Vagina (tissue), 2 donors: Measurements from ENCODE around the gene AGPAT3. TPM values are rescaled to one million over a fixed set of nuclear protein-coding genes. Genes with fewer than 3 reads are reported as not detected.

ENCODE experiments used
- DNase-seq, 2 donors: peaks; one replicate each; pipeline ENCODE4 v3.0.0-alpha.2; 2017; ENCODE audit errors: extremely low spot score in 2 of 2
- H3K27ac ChIP-seq: fragments of 200-600 bp; sonication (generic); one replicate; pipeline ENCODE4 v1.5.1; 2019
- H3K27me3 ChIP-seq: fragments of 200-600 bp; sonication (generic); one replicate; pipeline ENCODE4 v1.5.1; 2019
- H3K36me3 ChIP-seq, 2 donors: fragments of 200-600 bp; sonication (generic); one replicate each; pipeline ENCODE4 v1.5.1; 2017 to 2019
- H3K4me1 ChIP-seq: fragments of 200-600 bp; sonication (generic); one replicate; pipeline ENCODE4 v1.5.1; 2019
- H3K4me3 ChIP-seq, 2 donors: fragments of 200-600 bp; sonication (generic); 1 replicate in 1 of 2; 2 replicates in 1 of 2; pipeline ENCODE4 v1.5.1; 2016 to 2019
- H3K9me3 ChIP-seq: fragments of 200-600 bp; sonication (generic); one replicate; pipeline ENCODE4 v1.5.1; 2019
- POLR2A ChIP-seq, 2 donors: fragments of 450-650 bp; IDR thresholded peaks; one replicate each; pipeline ENCODE4 v1.6.1; 2017; ENCODE audit warnings: antibody characterized with exemption in 2 of 2, mild to moderate bottlenecking in 2 of 2, moderate library complexity in 2 of 2
- POLR2AphosphoS5 ChIP-seq, 2 donors: sonication (generic); formaldehyde crosslinking; IDR thresholded peaks; one replicate each; pipeline ENCODE4 v1.9.0; 2017; ENCODE audit warnings: antibody characterized with exemption in 2 of 2, mild to moderate bottlenecking in 2 of 2, low read depth in 1 of 2; ENCODE audit not compliant: insufficient read depth in 1 of 2
- intact Hi-C: fragments of 100-400 bp; cut with DNase I; formaldehyde crosslinking; loops from one replicate; pipeline ENCODE4 v1.15.1; 2023
- total RNA-seq: library from RNA; depleted of rRNA; stranded (reverse); fragments of >200 nt; gene quantifications from one replicate; pipeline ENCODE4 v1.2.3, GENCODE V29; 2016
- TF ChIP-seq, protein P1 (sequence below), 3 experiments: fragments of 450-650 bp in 2 of 3; fragments of 200-600 bp in 1 of 3; sonication (generic) in 1 of 3; IDR thresholded peaks; one replicate each; pipeline ENCODE4 v1.5.1; 2017 to 2019; ENCODE audit warnings: antibody characterized with exemption in 3 of 3, mild to moderate bottlenecking in 2 of 3, moderate library complexity in 2 of 3

AGPAT3 gene
- total RNA-seq, 1 donor from 2014 or later: 34.4 TPM

- intact Hi-C loops: no loop called here
- TF ChIP-seq POLR2A (IDR thresholded peaks at IDR 0.05): no peak
- TF ChIP-seq, protein P1, sequence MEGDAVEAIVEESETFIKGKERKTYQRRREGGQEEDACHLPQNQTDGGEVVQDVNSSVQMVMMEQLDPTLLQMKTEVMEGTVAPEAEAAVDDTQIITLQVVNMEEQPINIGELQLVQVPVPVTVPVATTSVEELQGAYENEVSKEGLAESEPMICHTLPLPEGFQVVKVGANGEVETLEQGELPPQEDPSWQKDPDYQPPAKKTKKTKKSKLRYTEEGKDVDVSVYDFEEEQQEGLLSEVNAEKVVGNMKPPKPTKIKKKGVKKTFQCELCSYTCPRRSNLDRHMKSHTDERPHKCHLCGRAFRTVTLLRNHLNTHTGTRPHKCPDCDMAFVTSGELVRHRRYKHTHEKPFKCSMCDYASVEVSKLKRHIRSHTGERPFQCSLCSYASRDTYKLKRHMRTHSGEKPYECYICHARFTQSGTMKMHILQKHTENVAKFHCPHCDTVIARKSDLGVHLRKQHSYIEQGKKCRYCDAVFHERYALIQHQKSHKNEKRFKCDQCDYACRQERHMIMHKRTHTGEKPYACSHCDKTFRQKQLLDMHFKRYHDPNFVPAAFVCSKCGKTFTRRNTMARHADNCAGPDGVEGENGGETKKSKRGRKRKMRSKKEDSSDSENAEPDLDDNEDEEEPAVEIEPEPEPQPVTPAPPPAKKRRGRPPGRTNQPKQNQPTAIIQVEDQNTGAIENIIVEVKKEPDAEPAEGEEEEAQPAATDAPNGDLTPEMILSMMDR (IDR thresholded peaks at IDR 0.05): no peak
- no peak for TF ChIP-seq POLR2AphosphoS5 (IDR thresholded peaks at IDR 0.05; ENCODE audit: insufficient read depth in 1 of 2, low read depth in 1 of 2)
- Histone ChIP-seq H3K27ac (no peak overlapping the region), H3K27me3 (no peaks in the 10 kb centered on the region), H3K4me3 (no peak overlapping the region), H3K9me3 (no peaks in the 10 kb centered on the region), H3K36me3 (no peaks in the 10 kb centered on the region), H3K4me1 (peaks cover 11% of the 10 kb centered on the region)
- no peak for DNase-seq
Observed at GRCh38 chr21:43855955-43856354, 9.1 kb upstream of the AGPAT3 start.

DNA sequence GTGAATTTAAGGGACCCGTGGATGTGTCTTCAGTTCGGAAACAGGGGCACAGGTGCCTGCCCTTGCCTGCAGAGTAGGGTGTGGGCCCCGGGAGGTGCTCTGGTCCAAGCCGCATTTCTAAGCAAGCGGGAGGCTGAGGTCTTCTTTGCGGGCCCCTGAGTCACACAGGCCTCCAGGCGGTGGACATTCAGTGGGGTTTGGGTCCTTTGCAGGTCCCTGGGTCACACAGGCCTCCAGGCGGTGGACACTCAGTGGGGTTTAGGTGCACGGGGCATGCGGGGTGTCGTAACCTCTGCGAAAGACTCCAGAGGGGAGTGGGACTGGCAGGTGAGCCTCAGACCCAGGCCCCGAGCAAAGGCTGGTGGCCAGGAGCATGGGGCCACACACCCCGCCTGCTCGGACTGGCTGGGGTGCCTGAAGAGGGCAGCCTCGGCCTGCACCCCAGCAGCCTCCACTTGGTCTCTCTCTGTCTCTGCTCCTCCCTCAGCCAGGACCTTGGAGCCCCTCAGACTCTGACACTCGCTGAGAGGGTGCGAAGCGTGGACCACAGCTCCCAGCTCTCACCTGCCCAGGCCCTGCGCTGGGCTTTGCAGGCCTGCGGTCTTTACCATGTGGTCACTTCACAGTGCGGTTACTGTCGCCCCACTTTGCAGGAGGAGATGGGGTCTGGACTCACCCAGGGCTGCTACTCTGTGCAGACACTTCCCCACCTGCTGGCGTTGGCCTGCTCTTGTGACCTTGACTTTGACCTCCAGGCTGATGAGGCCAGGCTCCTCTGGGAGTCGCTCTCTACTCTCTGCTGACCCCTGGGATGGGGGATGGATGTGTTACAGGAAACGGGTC is 6.0 kb upstream of the AGPAT3 start:
- H3K27ac ChIP-seq: no peak overlapping the region
- intact Hi-C loops: no loop called here
- H3K4me3 ChIP-seq: no peak overlapping the region

DNA sequence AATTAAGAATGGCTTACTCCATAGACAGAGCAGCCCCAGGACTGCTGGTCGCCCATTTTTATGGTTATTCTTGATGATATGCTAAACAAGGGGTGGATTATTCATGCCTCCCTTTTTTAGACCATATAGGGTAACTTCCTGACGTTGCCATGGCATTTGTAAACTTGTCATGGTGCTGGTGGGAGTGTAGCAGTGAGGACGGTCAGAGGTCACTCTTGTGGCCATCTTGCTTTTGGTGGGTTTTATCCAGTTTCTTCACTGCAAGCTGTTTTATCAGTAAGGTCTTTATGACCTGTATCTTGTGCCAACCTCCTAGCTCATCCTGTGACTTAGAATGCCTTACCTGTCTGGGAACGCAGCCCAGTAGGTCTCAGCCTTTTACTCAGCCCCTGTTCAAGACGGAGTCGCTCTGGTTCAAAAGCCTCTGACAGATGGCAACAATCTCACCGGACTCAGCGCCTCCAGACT is 5.2 kb upstream of the AGPAT3 start:
- no peak for TF ChIP-seq POLR2AphosphoS5 (IDR thresholded peaks at IDR 0.05; ENCODE audit: insufficient read depth in 1 of 2, low read depth in 1 of 2)
- TF ChIP-seq, protein P1 (IDR thresholded peaks at IDR 0.05): no peak
- no peak for TF ChIP-seq POLR2A (IDR thresholded peaks at IDR 0.05)
- Histone ChIP-seq H3K27ac (no peak overlapping the region), H3K27me3 (no peaks in the 10 kb centered on the region), H3K36me3 (no peaks in the 10 kb centered on the region), H3K4me3 (no peak overlapping the region), H3K4me1 (peaks cover 20% of the 10 kb centered on the region), H3K9me3 (no peaks in the 10 kb centered on the region)
- DNase-seq: no peak
- intact Hi-C loops: no loop called here

More for the DNA sequence above, 6.0 kb upstream of the AGPAT3 start:
- no peak for DNase-seq
- Histone ChIP-seq H3K4me1 (peaks cover 18% of the 10 kb centered on the region), H3K9me3 (no peaks in the 10 kb centered on the region), H3K36me3 (no peaks in the 10 kb centered on the region), H3K27me3 (no peaks in the 10 kb centered on the region)
- TF ChIP-seq POLR2A (IDR thresholded peaks at IDR 0.05) (no peak), POLR2AphosphoS5 (IDR thresholded peaks at IDR 0.05; ENCODE audit: insufficient read depth in 1 of 2, low read depth in 1 of 2) (no peak)
- TF ChIP-seq, protein P1 (IDR thresholded peaks at IDR 0.05): no peak

- no peaks in the 10 kb centered on the region for H3K9me3 ChIP-seq
- DNase-seq: no peak
- no peak overlapping the region for H3K4me3 ChIP-seq
- H3K27ac ChIP-seq: no peak overlapping the region
- no peaks in the 10 kb centered on the region for H3K36me3 ChIP-seq
- intact Hi-C loops: no loop called here
- TF ChIP-seq, protein P1 (IDR thresholded peaks at IDR 0.05): no peak
- TF ChIP-seq POLR2AphosphoS5 (IDR thresholded peaks at IDR 0.05; ENCODE audit: insufficient read depth in 1 of 2, low read depth in 1 of 2): no peak
- TF ChIP-seq POLR2A (IDR thresholded peaks at IDR 0.05): no peak
- H3K4me1 ChIP-seq: peaks cover 26% of the 10 kb centered on the region
- H3K27me3 ChIP-seq: no peaks in the 10 kb centered on the region
Observed at GRCh38 chr21:43861706-43862105, 3.3 kb upstream of the AGPAT3 start.
